Measurements from ENCODE around the gene ST6GALNAC1. TPM values are rescaled to one million over a fixed set of nuclear protein-coding genes. Genes with fewer than 3 reads are reported as not detected.

Gene ST6GALNAC1
- total RNA-seq, 4 donors from 2014 or later = 0.46 to 4.6 (median 1.9) TPM

GRCh38 chr17:76635659-76636360 is 7.7 kb downstream of the ST6GALNAC1 start:
- DNase-seq (ENCODE audit: low spot score) (no peak), ATAC-seq (ENCODE audit: low FRiP score) (no peak)
- TF ChIP-seq CTCF (IDR thresholded peaks at IDR 0.05) = no peak

DNA sequence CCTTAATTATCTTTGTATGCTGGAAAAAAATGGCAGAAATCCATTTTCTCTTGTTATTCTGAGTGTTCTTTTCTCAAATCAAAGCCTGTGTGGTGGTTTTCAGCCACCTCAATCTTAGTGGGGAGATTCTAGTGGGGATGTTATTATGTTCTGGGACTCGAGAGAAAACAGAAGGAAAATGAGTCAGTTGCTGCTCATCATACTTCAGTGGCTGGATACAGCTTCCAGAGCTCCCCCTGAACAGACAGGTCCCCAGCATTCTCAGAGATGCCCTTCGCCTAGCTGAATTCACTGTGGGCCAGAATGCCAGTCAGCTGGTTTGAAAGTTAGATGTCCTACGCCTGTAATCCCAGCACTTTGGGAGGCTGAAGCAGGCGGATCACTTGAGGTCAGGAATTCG is 8.5 kb downstream of the ST6GALNAC1 start:
- DNase-seq (ENCODE audit: low spot score) (no peak), ATAC-seq (ENCODE audit: low FRiP score) (no peak)
- TF ChIP-seq CTCF (IDR thresholded peaks at IDR 0.05) = no peak

DNA sequence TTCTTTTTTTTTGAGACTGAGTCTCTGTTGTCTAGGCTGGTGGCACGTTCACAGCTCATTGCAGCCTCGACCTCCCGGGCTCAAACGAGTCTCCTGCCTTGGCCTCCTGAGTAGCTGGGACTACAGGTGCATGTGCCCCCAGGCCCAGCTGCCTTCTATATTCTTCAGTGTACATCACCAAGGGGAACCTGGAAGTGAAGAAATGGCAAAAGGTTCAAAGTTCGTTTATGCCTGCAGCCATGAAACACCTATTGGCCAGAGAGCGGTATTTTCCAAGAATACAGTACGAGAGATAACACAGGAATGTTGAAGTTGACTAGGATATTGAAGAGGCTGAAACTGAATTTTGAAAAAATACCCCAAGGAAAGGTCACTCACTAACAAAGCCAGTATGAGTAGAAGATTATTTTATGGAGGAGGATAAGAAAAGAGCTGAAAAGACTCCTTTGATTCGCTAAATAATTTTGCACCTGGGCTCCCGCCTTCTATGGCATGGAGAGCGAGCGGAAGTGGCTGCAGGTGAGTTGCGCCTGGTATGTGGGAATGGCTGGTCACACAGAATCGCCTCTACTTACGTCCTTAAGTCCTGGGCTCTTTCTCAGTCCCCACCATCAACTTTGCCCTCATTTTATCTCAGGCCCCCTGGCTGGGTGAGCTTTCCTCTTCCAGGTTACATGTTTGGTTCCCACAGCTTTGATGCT is 9.8 kb downstream of the ST6GALNAC1 start:
- no peak for ATAC-seq (ENCODE audit: low FRiP score)
- TF ChIP-seq CTCF (IDR thresholded peaks at IDR 0.05) = no peak
- DNase-seq (ENCODE audit: low spot score) = no peak

DNA sequence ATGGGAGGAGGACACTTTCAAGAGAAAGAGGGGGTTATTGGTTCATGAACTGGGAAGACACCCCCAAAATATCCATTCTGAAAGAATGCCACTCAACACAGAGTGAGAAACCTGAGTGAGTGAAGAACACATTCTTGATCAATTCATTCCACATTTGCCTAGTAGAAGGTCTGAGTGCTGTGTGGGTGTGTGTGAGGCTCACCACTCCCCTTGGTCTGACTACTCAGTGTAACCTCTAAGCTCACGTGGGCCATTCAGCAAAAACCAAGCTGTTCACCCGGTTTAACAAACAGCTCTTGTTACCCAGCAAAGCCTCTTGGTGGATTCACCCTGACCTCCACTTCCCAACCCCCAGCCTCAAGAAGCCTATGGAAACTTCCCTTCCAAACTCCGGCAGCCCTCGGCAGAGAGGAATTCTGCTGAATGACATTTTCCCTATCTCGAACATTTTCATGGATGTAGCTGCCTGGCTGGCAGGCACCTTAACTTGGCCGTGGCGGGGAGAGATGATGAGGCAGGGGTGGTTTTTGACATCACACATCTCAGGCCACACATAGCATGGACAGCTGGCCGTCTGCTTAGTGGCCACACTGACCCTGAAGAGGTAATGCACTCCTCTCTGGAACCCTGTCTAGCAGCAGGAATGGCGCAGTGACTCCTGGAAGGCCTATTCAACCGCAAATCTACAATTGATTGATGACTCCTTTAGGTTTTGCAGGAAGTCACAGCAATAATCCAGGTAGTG is 11.6 kb downstream of the ST6GALNAC1 start:
- no peak for TF ChIP-seq CTCF (IDR thresholded peaks at IDR 0.05)
- ATAC-seq (ENCODE audit: low FRiP score) (no peak), DNase-seq (ENCODE audit: low spot score) (no peak)

- ATAC-seq (ENCODE audit: low FRiP score) (no peak), DNase-seq (ENCODE audit: low spot score) (no peak)
- TF ChIP-seq CTCF (IDR thresholded peaks at IDR 0.05) = no peak
Measured at GRCh38 chr17:76630151-76630550, 13.4 kb downstream of the ST6GALNAC1 start.

DNA sequence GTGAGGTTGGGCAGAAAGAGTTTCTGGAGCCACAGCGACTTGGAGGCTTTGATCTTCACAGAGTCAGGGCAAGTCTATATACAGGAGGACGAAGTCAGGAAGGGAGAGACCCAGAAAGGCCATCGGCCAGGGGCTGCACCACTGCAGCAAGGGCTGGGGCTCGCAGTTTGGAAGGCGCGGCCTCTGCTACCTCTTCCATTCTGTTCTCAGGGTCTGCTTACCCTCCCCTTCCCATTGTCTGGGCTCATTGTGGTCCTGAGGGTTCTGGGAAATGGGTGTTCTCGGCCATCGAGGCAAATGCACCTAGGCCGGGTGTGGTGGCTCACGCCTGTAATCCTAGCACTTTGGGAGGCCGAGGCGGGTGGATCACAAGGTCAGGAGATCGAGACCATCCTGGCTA is 16.0 kb downstream of the ST6GALNAC1 start:
- TF ChIP-seq CTCF (IDR thresholded peaks at IDR 0.05) = no peak
- ATAC-seq (ENCODE audit: low FRiP score) = no peak
- no peak for DNase-seq (ENCODE audit: low spot score)

Measured in omental fat pad (tissue), 4 donors.